Measurements from ENCODE around the gene LRP1.

DNA sequence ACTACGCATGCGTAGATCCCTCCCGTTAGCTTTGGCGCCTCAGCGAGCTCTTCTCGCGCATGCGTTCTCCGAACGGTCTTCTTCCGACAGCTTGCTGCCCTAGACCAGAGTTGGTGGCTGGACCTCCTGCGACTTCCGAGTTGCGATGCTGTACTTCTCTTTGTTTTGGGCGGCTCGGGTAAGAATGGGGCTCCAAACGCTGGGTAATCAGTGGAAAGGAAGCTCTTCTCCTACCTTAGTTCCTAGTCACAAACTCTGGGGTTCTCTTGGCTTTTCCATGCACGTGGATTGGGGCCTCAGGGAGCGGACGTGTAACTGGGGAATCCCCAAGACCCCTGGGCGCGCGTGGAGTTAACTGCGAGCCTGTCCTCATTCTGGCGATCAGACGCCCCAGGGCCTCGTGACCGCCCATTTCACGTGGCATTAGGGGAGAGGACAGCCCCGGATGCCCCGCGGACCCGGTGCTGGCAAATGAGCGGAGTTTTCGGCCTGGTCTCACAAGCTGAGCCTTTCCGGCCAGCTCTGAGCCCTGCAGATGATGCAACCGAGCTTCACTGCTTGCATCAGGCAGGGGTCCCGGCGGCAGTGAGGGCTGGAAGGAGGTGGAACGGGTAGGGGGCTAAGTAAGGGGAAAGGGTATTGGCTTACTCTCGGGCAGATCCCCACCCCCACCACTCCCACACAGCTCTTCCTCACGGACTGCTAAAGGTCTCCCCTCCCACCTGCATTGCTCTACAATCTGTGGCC lies 101.5 kb downstream of the LRP1 start, which contains the start of gene SHMT2:
- TF ChIP-seq REST (IDR thresholded peaks at IDR 0.05; ENCODE audit: insufficient read depth in 1 of 2, low read depth in 2 of 2, low read length in 1 of 2) (no peak), POLR2AphosphoS5 (IDR thresholded peaks at IDR 0.05; ENCODE audit: low read depth, low read length) (0 out of 2 replicates have a peak, but pooled peaks have one; percentile 70), SIN3A (IDR thresholded peaks at IDR 0.05; ENCODE audit: borderline replicate concordance, insufficient read depth, low read depth, low read length) (0 out of 2 replicates have a peak, but pooled peaks have one; percentile 66), TCF7L2 (IDR thresholded peaks at IDR 0.05; ENCODE audit: low read depth, low read length) (0 out of 2 replicates have a peak, but pooled peaks have one; percentile 36)
- TF ChIP-seq, protein P1, sequence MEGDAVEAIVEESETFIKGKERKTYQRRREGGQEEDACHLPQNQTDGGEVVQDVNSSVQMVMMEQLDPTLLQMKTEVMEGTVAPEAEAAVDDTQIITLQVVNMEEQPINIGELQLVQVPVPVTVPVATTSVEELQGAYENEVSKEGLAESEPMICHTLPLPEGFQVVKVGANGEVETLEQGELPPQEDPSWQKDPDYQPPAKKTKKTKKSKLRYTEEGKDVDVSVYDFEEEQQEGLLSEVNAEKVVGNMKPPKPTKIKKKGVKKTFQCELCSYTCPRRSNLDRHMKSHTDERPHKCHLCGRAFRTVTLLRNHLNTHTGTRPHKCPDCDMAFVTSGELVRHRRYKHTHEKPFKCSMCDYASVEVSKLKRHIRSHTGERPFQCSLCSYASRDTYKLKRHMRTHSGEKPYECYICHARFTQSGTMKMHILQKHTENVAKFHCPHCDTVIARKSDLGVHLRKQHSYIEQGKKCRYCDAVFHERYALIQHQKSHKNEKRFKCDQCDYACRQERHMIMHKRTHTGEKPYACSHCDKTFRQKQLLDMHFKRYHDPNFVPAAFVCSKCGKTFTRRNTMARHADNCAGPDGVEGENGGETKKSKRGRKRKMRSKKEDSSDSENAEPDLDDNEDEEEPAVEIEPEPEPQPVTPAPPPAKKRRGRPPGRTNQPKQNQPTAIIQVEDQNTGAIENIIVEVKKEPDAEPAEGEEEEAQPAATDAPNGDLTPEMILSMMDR (IDR thresholded peaks at IDR 0.05) = no peak
